Esophagus squamous epithelium (tissue), 4 donors: ENCODE measurements around the gene SLC35F6.

Experiments
- CTCF ChIP-seq, 6 experiments: fragments of 450-650 bp in 4 of 6; fragments of 200-600 bp in 2 of 6; sonication (generic) in 2 of 6; IDR thresholded peaks; one replicate each; pipeline ENCODE4 v1.5.1; 2016 to 2019; ENCODE audit warnings: antibody characterized with exemption in 6 of 6, mild to moderate bottlenecking in 4 of 6, moderate library complexity in 4 of 6
- POLR2A ChIP-seq, 4 donors: fragments of 450-650 bp; IDR thresholded peaks; one replicate each; pipeline ENCODE4 v1.6.1; 2017; ENCODE audit warnings: antibody characterized with exemption in 4 of 4, mild to moderate bottlenecking in 4 of 4, moderate library complexity in 3 of 4

DNA sequence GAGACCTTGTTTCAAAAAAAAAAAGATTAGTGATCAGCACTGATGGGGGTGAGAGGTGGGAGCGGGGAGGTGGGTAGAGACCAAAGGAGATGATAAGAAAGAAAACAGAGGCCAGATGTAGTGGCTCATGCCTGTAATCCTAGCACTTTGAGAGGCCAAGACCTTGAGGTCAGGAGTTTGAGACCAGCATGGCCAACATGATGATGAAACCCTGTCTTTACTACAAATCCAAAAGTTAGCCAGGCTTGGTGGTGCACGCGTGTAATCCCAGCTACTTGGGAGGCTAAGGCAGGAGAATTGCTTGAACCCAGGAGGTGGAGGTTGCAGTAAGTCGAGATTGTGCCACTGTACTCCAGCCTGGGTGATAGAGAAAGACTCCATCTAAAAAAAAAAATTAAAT lies 9.5 kb upstream of the SLC35F6 start:
- TF ChIP-seq CTCF (IDR thresholded peaks at IDR 0.05), result no peak
- TF ChIP-seq POLR2A (IDR thresholded peaks at IDR 0.05), result no peak
